Measurements from ENCODE around the gene ELMO1. TPM values are rescaled to one million over a fixed set of nuclear protein-coding genes. Genes with fewer than 3 reads are reported as not detected.

ELMO1 gene
- total and polyA plus RNA-seq, 2 of the 13 experiments (the other 11 are each of a cell fraction or from before 2014, with no cell fraction given), result 0.11 to 0.17 TPM

DNA sequence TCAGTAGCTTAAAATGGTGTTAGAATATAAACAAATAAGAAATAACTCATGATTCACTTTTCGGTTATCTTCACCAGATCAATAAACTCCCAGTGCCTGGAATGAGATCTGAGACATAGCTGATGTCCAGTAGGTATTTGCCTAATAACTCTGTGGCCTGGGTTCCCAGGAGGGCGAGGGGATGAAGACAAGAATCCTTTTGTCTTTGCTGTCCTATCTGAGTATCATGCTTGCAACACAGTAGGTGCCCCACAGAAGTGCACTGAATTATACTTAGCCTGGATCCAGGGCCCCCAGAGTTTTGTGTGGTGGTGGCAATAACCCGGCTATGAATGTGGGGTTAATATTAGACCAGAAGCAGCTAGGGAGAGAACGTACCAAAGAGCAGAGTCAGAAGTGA is 374.3 kb downstream of the ELMO1 start (continued):
- TF ChIP-seq, protein P1, sequence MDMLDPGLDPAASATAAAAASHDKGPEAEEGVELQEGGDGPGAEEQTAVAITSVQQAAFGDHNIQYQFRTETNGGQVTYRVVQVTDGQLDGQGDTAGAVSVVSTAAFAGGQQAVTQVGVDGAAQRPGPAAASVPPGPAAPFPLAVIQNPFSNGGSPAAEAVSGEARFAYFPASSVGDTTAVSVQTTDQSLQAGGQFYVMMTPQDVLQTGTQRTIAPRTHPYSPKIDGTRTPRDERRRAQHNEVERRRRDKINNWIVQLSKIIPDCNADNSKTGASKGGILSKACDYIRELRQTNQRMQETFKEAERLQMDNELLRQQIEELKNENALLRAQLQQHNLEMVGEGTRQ (IDR thresholded peaks at IDR 0.05; ENCODE audit: low read depth, low read length), result no peak
- TF ChIP-seq, protein P1 (CRISPR knock-in tag; IDR thresholded peaks at IDR 0.05; ENCODE audit: borderline replicate concordance), result no peak
- TF ChIP-seq ZNF430 (CRISPR knock-in tag; IDR thresholded peaks at IDR 0.05) (no peak), ZNF142 (CRISPR knock-in tag; IDR thresholded peaks at IDR 0.05) (0 out of 2 replicates have a peak, but pooled peaks have one; percentile 29), XRCC5 (optimal IDR thresholded peaks at IDR 0.05; ENCODE audit: low read length) (peak; percentile 61), ZNF44 (CRISPR knock-in tag; IDR thresholded peaks at IDR 0.05) (no peak), SNAPC2 (CRISPR knock-in tag; IDR thresholded peaks at IDR 0.05) (no peak), NR3C1 (CRISPR knock-in tag; IDR thresholded peaks at IDR 0.05) (no peak), RBM39 (IDR thresholded peaks at IDR 0.05; ENCODE audit: low read depth, low read length, poor library complexity, severe bottlenecking) (no peak), NRL (CRISPR knock-in tag; IDR thresholded peaks at IDR 0.05; ENCODE audit: borderline replicate concordance) (no peak)
- TF ChIP-seq, protein P2, sequence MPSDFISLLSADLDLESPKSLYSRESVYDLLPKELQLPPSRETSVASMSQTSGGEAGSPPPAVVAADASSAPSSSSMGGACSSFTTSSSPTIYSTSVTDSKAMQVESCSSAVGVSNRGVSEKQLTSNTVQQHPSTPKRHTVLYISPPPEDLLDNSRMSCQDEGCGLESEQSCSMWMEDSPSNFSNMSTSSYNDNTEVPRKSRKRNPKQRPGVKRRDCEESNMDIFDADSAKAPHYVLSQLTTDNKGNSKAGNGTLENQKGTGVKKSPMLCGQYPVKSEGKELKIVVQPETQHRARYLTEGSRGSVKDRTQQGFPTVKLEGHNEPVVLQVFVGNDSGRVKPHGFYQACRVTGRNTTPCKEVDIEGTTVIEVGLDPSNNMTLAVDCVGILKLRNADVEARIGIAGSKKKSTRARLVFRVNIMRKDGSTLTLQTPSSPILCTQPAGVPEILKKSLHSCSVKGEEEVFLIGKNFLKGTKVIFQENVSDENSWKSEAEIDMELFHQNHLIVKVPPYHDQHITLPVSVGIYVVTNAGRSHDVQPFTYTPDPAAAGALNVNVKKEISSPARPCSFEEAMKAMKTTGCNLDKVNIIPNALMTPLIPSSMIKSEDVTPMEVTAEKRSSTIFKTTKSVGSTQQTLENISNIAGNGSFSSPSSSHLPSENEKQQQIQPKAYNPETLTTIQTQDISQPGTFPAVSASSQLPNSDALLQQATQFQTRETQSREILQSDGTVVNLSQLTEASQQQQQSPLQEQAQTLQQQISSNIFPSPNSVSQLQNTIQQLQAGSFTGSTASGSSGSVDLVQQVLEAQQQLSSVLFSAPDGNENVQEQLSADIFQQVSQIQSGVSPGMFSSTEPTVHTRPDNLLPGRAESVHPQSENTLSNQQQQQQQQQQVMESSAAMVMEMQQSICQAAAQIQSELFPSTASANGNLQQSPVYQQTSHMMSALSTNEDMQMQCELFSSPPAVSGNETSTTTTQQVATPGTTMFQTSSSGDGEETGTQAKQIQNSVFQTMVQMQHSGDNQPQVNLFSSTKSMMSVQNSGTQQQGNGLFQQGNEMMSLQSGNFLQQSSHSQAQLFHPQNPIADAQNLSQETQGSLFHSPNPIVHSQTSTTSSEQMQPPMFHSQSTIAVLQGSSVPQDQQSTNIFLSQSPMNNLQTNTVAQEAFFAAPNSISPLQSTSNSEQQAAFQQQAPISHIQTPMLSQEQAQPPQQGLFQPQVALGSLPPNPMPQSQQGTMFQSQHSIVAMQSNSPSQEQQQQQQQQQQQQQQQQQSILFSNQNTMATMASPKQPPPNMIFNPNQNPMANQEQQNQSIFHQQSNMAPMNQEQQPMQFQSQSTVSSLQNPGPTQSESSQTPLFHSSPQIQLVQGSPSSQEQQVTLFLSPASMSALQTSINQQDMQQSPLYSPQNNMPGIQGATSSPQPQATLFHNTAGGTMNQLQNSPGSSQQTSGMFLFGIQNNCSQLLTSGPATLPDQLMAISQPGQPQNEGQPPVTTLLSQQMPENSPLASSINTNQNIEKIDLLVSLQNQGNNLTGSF (CRISPR knock-in tag; IDR thresholded peaks at IDR 0.05), result no peak
- TF ChIP-seq, protein P3, sequence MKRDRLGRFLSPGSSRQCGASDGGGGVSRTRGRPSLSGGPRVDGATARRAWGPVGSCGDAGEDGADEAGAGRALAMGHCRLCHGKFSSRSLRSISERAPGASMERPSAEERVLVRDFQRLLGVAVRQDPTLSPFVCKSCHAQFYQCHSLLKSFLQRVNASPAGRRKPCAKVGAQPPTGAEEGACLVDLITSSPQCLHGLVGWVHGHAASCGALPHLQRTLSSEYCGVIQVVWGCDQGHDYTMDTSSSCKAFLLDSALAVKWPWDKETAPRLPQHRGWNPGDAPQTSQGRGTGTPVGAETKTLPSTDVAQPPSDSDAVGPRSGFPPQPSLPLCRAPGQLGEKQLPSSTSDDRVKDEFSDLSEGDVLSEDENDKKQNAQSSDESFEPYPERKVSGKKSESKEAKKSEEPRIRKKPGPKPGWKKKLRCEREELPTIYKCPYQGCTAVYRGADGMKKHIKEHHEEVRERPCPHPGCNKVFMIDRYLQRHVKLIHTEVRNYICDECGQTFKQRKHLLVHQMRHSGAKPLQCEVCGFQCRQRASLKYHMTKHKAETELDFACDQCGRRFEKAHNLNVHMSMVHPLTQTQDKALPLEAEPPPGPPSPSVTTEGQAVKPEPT (CRISPR knock-in tag; IDR thresholded peaks at IDR 0.05; ENCODE audit: low read depth), result no peak

Data from HepG2 (cell line).